Left hindlimb (tissue), 1 donor: ENCODE data around the gene MYL9.
"Not testable (repeated sequence)": the region's sequence is repeated elsewhere in the genome, so short reads cannot be mapped to it uniquely, and the experiment has no call there.

Source experiments
- DNase-seq: peaks from one replicate; pipeline ENCODE4 v3.0.0-alpha.2; 2018

MYL9 gene

GRCh38 chr20:36541227-36541767 lies at the start of gene MYL9:
Gene MYL9, plus strand, starts transcription at chr20:36541519. Its CDS starts 3,366 bp downstream, at chr20:36544885.
- DNase-seq: peak; percentile 83

DNA sequence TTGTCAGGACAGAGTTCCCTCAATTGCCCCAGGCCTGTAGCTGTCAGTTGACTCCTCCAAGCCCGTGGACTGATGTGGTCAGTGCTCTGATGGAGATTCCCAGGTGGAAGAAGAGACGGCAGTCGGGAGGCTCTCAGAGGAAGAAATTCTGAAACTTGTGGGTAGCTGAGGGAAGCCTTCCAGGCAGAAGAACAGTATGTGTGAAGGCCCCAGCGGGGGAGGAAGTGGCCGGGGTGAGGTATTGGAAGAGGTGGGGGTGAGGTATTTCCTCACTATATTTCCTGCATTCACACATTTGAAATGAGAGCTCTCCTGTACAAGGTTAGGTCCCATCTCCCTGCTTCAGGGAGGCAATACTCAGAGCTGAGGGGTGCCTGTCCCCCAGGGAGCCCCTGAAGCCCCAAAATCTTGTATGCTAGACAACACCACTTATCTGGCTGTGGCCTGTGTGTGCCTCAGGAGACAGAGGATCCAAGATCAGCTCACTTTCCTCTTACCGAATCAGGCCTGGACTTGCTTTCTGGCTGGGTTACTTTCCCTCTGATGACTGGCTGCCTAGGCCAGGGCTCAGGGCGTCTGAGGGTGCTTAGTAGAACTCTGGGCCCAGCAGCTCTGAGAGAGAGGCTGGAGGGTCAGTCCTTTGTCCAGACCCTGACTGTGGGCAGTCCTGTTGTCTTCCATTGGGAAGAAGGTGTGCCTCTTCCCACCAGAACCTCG lies 49.3 kb upstream of the MYL9 start:
- no peak for DNase-seq

- DNase-seq: no peak
Measured at GRCh38 chr20:36493051-36493800, 48.1 kb upstream of the MYL9 start.

DNA sequence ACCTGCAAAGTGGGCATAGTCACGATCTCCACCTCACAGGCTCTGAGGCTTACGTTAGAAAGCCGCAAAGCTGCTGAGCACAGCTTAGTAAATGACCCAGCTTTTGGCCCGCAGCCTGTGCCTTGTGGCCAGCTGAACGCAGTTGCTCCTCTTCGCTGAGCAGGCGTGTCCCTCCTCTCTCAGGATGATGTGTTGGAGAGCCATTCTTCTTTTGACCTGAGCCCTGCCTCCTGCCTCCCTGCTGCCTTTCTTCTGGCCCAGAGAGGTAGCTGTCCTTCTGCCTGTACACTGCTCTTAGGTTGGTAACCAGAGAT lies 47.6 kb upstream of the MYL9 start:
- DNase-seq: peak; percentile 54

DNA sequence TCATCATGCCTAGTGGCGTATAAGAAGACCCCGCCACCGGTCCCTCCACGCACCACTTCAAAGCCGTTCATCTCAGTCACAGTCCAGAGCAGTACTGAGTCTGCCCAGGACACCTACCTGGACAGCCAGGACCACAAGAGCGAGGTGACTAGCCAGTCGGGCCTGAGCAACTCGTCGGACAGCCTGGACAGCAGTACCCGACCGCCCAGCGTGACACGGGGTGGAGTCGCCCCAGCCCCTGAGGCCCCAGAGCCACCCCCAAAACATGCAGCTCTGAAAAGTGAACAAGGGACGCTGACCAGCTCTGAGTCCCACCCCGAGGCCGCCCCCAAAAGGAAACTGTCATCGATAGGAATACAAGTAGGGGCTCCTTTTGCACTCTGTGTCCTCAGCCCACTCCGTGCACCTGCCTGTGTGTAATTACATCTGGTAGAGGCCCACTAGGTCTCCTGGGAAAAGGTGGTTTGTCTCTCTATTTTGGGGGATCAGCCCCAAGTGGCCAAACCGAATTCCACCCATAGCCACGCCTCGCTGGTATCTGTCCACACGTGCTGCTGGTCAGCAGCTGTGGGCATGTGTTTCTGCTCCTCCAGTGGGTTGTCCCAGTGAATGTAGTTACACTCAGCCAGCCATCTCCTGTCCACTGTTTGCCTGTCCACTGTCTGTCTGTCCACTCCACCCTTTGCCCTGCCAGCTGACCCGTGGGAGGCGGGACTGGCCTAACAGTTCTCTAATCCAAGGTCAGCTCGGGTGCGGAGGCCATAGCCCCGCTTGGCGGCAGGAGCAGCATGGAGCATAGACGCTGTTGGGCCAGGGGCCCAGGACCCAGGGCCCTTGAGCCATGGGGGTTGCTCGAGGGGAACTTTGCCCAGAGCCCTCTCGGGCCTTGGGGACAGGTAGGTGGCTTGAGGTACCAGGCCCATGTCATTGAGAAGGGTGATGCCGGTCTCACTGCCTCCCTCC lies 44.3 kb upstream of the MYL9 start:
- no peak for DNase-seq

GRCh38 chr20:36497856-36498255 lies 43.5 kb upstream of the MYL9 start:
- DNase-seq: no peak

GRCh38 chr20:36498386-36499179 lies 42.7 kb upstream of the MYL9 start:
- DNase-seq: no peak

DNA sequence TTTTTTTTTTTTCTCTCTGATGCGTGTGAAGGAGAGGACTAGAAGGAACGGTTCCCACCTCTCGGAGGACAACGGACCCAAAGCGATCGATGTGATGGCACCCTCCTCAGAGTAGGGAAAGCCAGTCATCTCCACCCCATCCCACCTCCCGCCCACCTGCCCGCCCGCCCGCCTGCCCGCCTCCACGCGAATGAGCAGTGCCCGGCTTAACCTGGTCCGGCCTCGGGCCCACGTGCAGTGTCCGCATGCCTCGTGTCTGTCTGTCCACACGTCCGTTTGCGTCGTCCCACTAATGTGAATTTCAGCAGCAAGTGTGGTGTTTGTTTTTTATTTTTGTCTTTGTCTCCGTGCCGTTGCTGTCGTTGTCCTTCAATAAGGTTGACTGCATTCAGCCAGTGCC lies 42.1 kb upstream of the MYL9 start:
- DNase-seq: no peak

- no peak for DNase-seq
Measured at GRCh38 chr20:36499723-36500501, 41.4 kb upstream of the MYL9 start.

GRCh38 chr20:36501367-36502006 lies 39.8 kb upstream of the MYL9 start:
- DNase-seq: no peak

GRCh38 chr20:36504295-36504694 lies 37.0 kb upstream of the MYL9 start:
- DNase-seq: no peak

DNA sequence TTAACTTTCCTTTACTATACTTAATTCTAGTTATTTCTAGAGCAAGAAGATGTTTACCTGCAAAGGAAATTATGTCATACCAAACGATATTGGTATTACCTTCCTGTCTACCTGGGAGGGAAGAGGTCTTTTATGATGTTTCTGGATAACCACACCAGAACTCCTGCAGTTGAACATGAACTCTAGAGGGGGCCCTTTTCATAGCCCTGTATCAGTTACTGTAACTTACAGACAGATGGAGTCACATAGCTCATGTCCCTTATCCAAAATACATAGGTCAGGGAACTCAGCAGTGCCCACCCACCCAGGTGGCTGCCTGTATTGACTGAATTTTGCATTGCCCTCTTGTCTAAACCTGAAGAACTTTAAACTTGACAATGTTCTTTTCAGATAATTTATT lies 35.1 kb upstream of the MYL9 start:
- no peak for DNase-seq

DNA sequence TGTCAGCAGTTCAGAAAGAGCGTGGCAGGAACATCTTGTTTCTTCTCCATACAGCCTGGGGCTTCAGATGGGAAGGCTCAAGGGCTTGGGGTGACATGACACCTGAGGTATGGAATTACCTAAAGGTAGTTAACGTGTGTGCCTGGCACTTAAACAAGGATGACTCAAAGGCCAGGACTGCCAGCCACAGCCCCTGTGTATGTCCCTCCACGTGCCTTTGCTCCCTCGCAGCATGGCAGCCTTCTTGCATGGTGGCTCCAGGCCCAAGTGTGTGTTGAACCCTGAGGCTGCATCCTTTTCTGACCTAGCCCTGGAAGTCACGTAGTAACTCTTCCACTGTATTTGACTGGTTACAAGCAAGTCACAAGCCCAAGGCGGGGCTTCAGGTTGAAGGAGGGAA lies 33.6 kb upstream of the MYL9 start:
- no peak for DNase-seq

DNA sequence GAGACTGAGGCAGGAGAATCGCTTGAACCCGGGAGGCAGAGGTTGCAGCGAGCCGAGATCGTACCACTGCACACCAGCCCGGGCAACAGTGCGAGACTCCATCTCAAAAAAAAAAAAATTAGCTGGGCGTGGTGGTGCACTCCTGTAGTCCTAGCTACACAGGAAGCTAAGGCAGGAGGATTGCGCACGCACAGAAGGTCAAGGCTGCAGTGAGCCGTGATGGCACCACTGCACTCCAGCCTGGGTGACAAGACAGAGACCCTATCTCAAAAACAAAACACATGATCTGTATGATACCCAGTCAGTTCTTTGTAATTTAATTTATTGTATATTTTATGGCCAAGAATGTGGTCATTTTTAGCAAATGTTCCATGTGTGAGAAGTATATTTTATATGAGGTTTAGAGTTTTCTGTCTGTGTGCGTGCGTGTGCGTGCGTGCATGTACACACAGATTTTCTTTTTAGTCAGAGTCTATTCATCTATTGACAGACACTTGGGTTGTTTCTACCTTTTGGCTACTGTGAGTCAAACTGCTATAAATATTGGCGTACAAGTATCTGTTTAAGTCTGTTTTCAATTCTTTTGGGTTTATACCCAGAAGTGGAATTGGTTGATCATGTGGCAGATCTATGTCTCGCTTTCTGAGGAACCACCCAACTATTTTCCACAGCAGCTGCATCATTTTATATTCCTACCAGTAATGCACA lies 22.2 kb upstream of the MYL9 start:
- DNase-seq: no peak

DNA sequence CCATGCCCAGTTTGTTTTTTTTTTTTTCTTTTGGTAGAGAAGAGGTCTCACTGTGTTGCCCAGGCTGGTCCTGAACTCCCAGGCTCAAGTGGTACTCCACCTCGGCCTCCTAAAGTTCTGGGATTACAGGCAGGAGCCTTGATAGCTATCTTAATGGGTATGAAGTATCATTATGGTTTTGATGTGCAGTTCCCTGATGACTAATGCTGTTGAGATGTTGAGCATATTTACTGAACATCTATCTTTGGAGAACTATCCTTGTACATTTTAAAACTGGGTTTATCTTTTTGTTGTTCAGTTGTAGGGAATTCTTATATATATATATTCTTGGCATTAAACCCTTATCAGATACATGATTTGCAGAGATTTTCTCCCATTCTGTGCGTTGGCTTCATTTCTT lies 21.4 kb upstream of the MYL9 start:
- no peak for DNase-seq

GRCh38 chr20:36521526-36521925 lies 19.8 kb upstream of the MYL9 start:
- DNase-seq: no peak

DNA sequence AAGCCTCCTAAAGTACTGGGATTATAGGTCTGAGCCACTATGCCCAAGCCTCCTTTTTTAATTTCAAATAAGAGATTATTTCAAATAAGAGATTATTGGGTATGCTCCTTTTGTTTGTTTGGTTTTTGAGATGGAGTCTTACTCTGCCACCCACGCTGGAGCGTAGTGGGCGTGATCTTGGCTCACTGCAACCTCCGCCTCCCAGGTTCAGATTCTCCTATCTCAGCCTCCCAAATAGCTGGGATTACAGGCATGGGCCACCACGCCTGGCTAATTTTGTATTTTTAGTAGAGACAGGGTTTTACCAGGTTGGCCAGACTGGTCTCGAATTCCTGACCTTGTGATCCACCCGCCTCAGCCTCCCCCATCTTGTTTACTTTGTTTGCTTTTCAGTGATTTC lies 18.9 kb upstream of the MYL9 start:
- DNase-seq: not testable (repeated sequence)

GRCh38 chr20:36523341-36523740 lies 18.0 kb upstream of the MYL9 start:
- DNase-seq: no peak

DNA sequence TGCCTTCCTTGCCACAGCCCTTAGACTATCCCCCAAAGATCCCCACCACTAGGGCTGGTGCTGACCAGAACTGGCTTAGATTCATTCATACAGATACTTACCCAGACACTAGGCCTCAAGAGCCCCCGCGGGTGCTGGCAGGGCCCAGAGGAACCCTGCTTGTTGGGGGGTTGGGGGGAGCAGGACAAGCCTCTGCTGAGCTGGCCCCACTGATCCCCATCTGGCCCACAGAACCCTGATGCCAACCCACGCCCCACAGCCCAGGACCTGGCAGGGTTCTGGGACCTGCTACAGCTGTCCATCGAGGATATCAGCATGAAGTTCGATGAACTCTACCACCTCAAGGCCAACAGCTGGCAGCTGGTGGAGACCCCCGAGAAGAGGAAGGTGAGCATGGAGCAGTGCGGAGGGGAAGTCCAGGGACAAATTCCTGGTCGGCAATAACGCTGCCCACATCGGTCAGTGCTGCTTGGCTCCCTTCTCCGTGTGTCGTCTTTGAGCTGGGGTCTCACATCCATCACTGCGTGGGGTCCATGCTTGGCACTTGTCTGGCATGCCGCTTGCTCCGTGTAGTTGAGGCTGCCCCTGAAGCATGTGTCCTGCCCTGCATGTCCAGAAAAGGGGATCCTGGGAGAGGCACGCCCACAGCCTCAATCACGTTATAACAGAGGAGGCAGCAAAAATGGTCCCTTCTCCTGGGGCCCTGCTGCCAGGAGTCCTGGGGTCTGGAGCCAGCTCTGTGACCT lies 15.5 kb upstream of the MYL9 start:
- no peak for DNase-seq
